ENCODE measurements around the gene COMMD6.

- no peak for TF ChIP-seq CTCF (IDR thresholded peaks at IDR 0.05)
- TF ChIP-seq POLR2AphosphoS5 (IDR thresholded peaks at IDR 0.05), result no peak
- TF ChIP-seq EP300 (IDR thresholded peaks at IDR 0.05; ENCODE audit: low read depth), result no peak
Observed at GRCh38 chr13:75541287-75541686, 3.6 kb upstream of the COMMD6 start.
